Esophagus (tissue), 2 donors: ENCODE data around the gene PIK3R5. TPM values are rescaled to one million over a fixed set of nuclear protein-coding genes. Genes with fewer than 3 reads are reported as not detected.

Experiments
- H3K27ac ChIP-seq, 2 donors: one replicate each; pipeline ENCODE4 v1.5.1; 2013; ENCODE audit warnings: low read depth in 2 of 2, mild to moderate bottlenecking in 2 of 2, inconsistent platforms in 1 of 2, low read length in 1 of 2, moderate library complexity in 1 of 2
- H3K27me3 ChIP-seq, 2 donors: one replicate each; pipeline ENCODE4 v1.6.1; 2013; ENCODE audit warnings: low read length in 2 of 2, control low read depth in 1 of 2, mild to moderate bottlenecking in 1 of 2; ENCODE audit not compliant: insufficient read depth in 2 of 2, control insufficient read depth in 1 of 2
- H3K36me3 ChIP-seq, 2 donors: one replicate each; pipeline ENCODE4 v1.6.1; 2013; ENCODE audit warnings: low read length in 1 of 2; ENCODE audit not compliant: control insufficient read depth in 2 of 2, insufficient read depth in 2 of 2
- H3K4me1 ChIP-seq, 2 donors: one replicate each; pipeline ENCODE4 v1.6.1; 2013; ENCODE audit warnings: low read length in 1 of 2; ENCODE audit not compliant: control insufficient read depth in 2 of 2, insufficient read depth in 2 of 2
- H3K4me3 ChIP-seq, 2 donors: one replicate each; pipeline ENCODE4 v1.5.1; 2013; ENCODE audit warnings: low read length in 2 of 2, mild to moderate bottlenecking in 2 of 2, low read depth in 1 of 2, moderate library complexity in 1 of 2
- H3K9me3 ChIP-seq, 2 donors: one replicate each; pipeline ENCODE4 v1.6.1; 2013; ENCODE audit warnings: mild to moderate bottlenecking in 2 of 2, low read depth in 1 of 2, low read length in 1 of 2, moderate library complexity in 1 of 2; ENCODE audit not compliant: control insufficient read depth in 2 of 2, insufficient read depth in 1 of 2
- WGBS, 2 donors: extraction: QIAGEN DNeasy Blood & Tissue Kit; methylation state at CpG; one replicate each; pipeline ENCODE4 v1.1.7; 2013; 5-methylcytosine and 5-hydroxymethylcytosine counted together
- polyA plus RNA-seq, 2 donors: library from polyadenylated mRNA; stranded (reverse); fragments of 200-250 nt; gene quantifications; one replicate each; pipeline ENCODE4 v1.2.3, GENCODE V29; 2013
- donor health status: healthy with polysubstance abuse.
- donor health status: Bipolar disorder and iron deficiency.

The PIK3R5 gene
- polyA plus RNA-seq, 2 donors = 1.1 to 1.3 TPM

GRCh38 chr17:8905331-8905730 lies 60.2 kb downstream of the PIK3R5 start:
- Histone ChIP-seq H3K27ac (no peak overlapping the region), H3K9me3 (peaks cover 0 to 2% of the 10 kb centered on the region in 2 donors), H3K4me1 (no peaks in the 10 kb centered on the region), H3K27me3 (no peaks in the 10 kb centered on the region), H3K36me3 (no peaks in the 10 kb centered on the region), H3K4me3 (no peak overlapping the region)
- WGBS, 2 donors = 73% methylated on average over 7 of the region's 7 CpGs

GRCh38 chr17:8904686-8905085 lies 60.8 kb downstream of the PIK3R5 start:
- no peaks in the 10 kb centered on the region for H3K4me1 ChIP-seq
- H3K27ac ChIP-seq = no peak overlapping the region
- 79 to 89% methylated on average over 5 of the region's 5 CpGs for WGBS, 2 donors
- H3K27me3 ChIP-seq = no peaks in the 10 kb centered on the region
- no peak overlapping the region for H3K4me3 ChIP-seq
- H3K36me3 ChIP-seq = no peaks in the 10 kb centered on the region
- H3K9me3 ChIP-seq = peaks cover 0 to 2% of the 10 kb centered on the region in 2 donors

GRCh38 chr17:8904201-8904600 lies 61.3 kb downstream of the PIK3R5 start:
- H3K4me3 ChIP-seq = no peak overlapping the region
- H3K27ac ChIP-seq = no peak overlapping the region
- H3K9me3 ChIP-seq = peaks cover 0 to 2% of the 10 kb centered on the region in 2 donors
- H3K36me3 ChIP-seq = no peaks in the 10 kb centered on the region
- H3K27me3 ChIP-seq = no peaks in the 10 kb centered on the region
- no peaks in the 10 kb centered on the region for H3K4me1 ChIP-seq
- 58 to 68% methylated on average over 2 of the region's 2 CpGs for WGBS, 2 donors

- Histone ChIP-seq H3K27ac (no peak overlapping the region), H3K9me3 (peaks cover 0 to 2% of the 10 kb centered on the region in 2 donors), H3K36me3 (no peaks in the 10 kb centered on the region), H3K4me1 (no peaks in the 10 kb centered on the region), H3K4me3 (no peak overlapping the region), H3K27me3 (no peaks in the 10 kb centered on the region)
- whole genome bisulfite sequencing, 2 donors = 63% methylated on average over 15 of the region's 15 CpGs
Observed at GRCh38 chr17:8900626-8901585, 64.6 kb downstream of the PIK3R5 start.

- WGBS, 2 donors = 67 to 70% methylated on average over 6 of the region's 6 CpGs
- H3K36me3 ChIP-seq = no peaks in the 10 kb centered on the region
Observed at GRCh38 chr17:8900207-8900606, 65.3 kb downstream of the PIK3R5 start.

GRCh38 chr17:8898636-8899035 lies 66.9 kb downstream of the PIK3R5 start:
- Histone ChIP-seq H3K4me3 (no peak overlapping the region), H3K9me3 (peaks cover 0 to 2% of the 10 kb centered on the region in 2 donors), H3K27ac (no peak overlapping the region), H3K4me1 (no peaks in the 10 kb centered on the region), H3K27me3 (no peaks in the 10 kb centered on the region), H3K36me3 (no peaks in the 10 kb centered on the region)
- 83 to 84% methylated on average over 6 of the region's 6 CpGs for WGBS, 2 donors

More at GRCh38 chr17:8900207-8900606, 65.3 kb downstream of the PIK3R5 start:
- Histone ChIP-seq H3K9me3 (peaks cover 0 to 2% of the 10 kb centered on the region in 2 donors), H3K4me1 (no peaks in the 10 kb centered on the region), H3K4me3 (no peak overlapping the region), H3K27me3 (no peaks in the 10 kb centered on the region), H3K27ac (no peak overlapping the region)

GRCh38 chr17:8898126-8898525 lies 67.4 kb downstream of the PIK3R5 start:
- Histone ChIP-seq H3K4me3 (no peak overlapping the region), H3K27ac (no peak overlapping the region), H3K9me3 (peaks cover 0 to 2% of the 10 kb centered on the region in 2 donors), H3K36me3 (no peaks in the 10 kb centered on the region), H3K27me3 (no peaks in the 10 kb centered on the region), H3K4me1 (no peaks in the 10 kb centered on the region)
- 70% methylated on average over 2 of the region's 2 CpGs for WGBS, 2 donors

GRCh38 chr17:8896641-8897635 lies 68.6 kb downstream of the PIK3R5 start:
- H3K4me1 ChIP-seq = no peaks in the 10 kb centered on the region
- H3K36me3 ChIP-seq = no peaks in the 10 kb centered on the region
- WGBS, 2 donors = 82 to 83% methylated on average over 10 to 12 of the region's 12 CpGs
- H3K27me3 ChIP-seq = no peaks in the 10 kb centered on the region
- H3K4me3 ChIP-seq = no peak overlapping the region
- peaks cover 0 to 2% of the 10 kb centered on the region in 2 donors for H3K9me3 ChIP-seq
- H3K27ac ChIP-seq = no peak overlapping the region

- Histone ChIP-seq H3K4me3 (no peak overlapping the region), H3K36me3 (no peaks in the 10 kb centered on the region), H3K27ac (no peak overlapping the region), H3K4me1 (no peaks in the 10 kb centered on the region), H3K27me3 (no peaks in the 10 kb centered on the region), H3K9me3 (peaks cover 0 to 2% of the 10 kb centered on the region in 2 donors)
- 77 to 85% methylated on average over 3 of the region's 3 CpGs for WGBS, 2 donors
Observed at GRCh38 chr17:8896087-8896486, 69.4 kb downstream of the PIK3R5 start.
